Activated T-helper 9 cell treated with anti-CD3 and anti-CD28 coated beads, Interleukin-2, amount 50 U/mL, for 16 hours (primary cell): Measurements from ENCODE around the gene CCNT1.
"Not testable (repeated sequence)": the region's sequence is repeated elsewhere in the genome, so short reads cannot be mapped to it uniquely, and the experiment has no call there.

Experiments used
- DNase-seq: peaks from one replicate; pipeline ENCODE4 v3.0.0-alpha.2; 2020; ENCODE audit warnings: low read depth

The CCNT1 gene

DNA sequence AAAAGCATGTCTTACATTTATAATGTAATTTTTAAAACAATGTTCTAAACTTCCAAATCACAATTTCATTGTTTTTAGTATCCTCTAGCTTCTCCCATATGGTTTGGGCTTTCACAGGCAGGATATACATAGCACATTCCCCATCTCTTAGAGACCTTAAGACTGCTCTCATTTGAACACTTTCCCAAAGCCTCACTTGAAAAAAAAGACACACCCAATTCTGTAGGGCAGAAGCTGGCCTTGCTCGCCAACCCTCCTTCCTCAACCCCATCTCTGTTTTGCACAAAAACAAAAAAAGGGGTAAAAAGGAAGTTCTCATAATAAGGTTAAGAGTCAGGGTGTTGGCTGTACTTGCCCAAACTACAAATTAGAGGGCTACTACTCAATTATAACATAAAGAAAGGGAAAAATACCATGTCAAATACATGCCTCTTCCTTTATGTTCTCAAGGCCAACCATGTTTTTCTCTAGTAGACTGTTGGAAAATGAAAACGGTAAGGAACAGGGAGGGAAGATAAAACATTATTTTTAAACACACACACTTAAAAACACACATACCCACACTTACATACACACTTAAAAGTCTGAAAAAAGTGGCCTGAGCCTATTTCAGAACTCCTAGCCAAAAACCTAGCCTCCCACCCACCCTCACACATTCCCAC lies 24.6 kb downstream of the CCNT1 start:
- no peak for DNase-seq

DNA sequence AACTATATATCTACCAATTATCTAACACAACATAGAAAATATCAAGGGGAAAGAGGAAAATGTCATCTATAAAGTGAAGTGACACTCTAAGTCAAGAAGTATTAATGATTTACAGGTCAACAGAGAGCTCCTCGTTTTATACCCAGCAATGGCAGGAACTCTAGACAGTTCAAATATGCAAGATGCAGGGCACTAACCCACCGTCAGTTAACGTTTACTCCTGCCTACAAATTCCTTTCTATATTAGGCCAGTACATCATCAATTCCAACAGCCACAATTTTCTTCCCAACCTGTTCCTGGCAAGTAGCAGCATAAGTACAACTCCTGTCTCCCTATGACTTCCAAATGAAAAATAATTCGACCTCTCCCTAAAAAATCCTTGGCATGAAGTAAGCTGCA lies 25.5 kb downstream of the CCNT1 start:
- no peak for DNase-seq

DNA sequence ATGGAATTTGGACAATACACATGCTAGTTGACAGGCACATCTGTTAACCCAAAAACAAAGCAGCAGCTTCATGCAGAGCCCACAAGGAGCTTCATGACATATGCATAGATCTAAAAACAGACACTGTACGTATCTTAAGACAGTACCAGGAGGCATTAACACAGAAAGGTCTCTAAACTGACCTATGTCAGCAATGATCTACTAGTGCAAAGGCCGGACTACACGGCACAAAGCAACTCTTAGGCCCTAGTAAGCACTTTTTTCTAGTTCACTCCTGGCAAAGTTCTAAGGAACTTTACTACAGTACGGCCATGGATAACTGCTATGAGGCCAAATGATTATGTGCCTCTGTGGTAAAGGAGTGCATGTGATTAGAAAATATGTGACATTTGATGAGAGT lies 26.1 kb downstream of the CCNT1 start:
- DNase-seq, result no peak

DNA sequence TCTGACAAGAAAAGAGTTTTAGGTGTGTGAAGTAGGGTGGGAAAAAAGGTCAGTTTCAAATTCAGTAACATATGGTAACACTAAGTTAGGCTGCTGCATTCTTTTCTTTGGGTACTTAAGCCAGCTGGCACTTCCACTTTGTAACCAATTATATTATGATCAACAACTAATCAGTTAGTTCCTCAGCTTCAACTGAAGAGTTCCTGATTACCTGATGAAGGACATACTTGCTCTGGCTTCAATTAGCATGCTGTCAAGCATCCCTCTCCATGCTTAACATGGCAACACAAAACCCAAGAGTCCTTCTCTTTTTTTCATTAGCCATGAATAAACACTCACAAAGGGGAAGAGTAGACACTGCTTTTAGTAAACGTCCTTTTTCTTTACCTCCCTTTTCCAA lies 27.7 kb downstream of the CCNT1 start:
- DNase-seq, result no peak

DNA sequence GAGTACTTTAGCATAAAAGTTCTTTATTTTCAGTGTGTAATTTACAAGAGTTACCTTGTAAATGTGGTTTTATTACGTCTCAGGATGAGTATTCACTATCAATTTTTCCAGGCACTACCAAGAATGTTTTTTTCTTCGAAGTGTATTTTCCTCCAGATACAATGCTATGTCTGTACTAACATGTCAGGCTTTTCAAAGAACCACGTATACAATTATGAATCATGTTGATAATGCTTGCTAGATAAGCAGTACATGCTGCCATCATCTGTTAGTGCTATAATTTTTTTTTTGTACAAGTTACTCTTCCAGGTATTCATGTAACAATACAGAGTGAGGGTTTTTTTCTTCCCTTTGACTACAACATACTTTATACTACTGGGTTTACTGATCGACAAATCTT lies 28.9 kb downstream of the CCNT1 start:
- DNase-seq, result no peak

DNA sequence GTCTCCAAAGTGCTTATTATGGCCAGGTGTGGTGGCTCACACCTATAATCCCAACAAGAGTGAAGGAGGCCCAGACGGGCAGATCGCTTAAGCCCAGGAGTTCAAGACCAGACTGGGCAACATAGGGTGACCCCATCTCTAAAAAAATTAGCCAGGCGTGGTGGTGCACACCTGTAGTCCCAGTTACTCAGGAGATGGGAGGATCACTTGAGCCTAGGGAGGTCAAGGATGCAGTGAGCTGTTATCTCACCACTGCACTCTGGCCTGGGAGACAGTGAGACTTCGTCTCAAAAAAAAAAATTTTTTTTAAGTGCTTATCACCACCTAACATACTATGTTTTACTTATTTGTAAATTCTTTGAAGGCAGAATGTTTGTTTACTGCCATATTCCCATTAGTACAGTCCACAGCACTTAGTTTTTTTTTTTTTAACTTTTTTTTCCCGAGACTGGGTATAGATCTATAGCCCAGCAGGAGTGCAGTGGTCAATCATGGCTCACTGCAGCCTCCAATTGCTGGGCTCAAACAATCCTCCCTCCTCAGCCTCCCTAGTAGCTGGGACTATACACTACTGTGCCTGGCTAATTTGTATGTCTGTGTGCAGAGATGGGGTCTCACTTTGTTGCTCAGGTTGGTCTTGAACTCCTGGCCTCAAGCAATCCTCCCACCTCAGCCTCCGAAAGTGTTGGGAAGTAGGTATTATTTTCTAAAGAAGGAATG lies 29.7 kb downstream of the CCNT1 start:
- no peak for DNase-seq

DNA sequence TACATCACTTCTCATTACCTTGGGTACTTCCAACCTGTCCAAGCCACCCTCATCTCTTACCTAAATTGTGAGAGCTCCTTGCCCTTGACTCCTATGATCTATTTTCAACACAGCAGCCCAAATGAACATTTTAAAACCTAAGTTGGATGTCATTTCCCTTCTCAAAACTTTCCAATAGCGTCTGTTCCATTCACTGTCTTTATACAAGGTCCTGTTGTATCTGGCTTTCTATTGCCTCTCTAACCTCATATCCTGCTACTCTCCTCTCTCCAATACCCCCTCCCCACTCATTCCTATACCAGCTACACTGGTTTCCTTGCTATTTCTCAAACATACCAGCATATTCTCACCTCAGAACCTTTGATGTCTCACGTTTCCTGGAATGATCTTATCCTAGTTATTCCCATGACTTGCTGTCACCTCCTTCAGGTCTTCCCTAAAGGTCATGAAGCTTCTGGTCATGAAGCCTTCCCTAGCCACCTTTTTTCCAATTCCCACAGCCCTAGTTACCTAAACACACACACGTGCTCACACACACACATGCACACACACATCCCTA lies 30.4 kb downstream of the CCNT1 start:
- no peak for DNase-seq

DNA sequence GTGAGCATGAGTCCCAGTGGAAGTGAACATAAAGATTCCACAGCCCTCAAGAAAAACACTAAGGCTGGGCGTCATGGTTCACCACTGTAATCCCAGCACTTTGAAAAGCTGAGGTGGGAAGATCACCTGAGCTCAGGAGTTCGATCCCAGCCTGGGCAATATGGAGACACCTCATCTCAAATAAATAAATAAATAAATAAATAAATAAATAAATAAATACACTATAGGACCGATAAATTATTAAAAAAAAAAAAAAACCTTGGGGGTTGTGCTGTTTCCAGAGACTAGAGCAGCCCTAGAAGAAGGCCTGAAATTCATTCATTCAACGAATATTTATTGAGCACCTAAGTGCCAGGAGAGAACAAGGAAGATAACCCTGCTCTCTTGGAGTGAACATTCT lies 33.0 kb downstream of the CCNT1 start:
- DNase-seq, result no peak

DNA sequence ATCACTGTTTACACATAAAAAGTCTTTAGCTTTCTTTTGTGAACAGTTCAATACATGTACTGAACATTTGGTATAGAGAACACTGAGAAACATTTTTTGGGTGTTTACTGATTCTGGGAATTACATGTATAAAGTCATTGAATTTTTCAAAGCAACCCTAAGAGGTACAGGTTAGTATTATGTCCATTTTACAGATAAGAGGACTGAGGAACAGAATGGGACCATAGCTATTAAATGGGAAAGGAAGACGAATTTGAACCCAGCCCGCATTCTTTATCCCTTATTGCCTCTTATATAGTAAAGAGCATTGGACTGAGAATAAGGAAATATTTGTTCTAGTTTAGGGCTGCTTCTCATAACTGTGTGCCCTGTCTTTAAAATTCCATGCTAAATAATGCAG lies 33.6 kb downstream of the CCNT1 start:
- no peak for DNase-seq

DNA sequence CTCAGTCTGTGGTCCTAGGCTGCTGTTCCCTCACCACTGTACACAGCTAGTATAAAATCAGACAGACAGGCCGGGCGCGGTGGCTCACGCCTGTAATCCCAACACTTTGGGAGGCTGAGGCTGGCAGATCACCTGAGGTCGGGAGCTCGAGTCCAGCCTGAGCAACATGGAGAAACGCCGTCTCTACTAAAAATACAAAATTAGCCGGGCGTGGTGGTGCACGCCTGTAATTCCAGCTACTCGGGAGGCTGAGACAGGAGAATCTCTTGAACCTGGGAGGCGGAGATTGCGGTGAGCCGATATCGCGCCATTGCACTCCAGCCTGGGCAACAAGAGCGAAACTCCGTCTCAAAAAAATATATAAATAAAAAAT lies 34.0 kb downstream of the CCNT1 start:
- not testable (repeated sequence) for DNase-seq

DNA sequence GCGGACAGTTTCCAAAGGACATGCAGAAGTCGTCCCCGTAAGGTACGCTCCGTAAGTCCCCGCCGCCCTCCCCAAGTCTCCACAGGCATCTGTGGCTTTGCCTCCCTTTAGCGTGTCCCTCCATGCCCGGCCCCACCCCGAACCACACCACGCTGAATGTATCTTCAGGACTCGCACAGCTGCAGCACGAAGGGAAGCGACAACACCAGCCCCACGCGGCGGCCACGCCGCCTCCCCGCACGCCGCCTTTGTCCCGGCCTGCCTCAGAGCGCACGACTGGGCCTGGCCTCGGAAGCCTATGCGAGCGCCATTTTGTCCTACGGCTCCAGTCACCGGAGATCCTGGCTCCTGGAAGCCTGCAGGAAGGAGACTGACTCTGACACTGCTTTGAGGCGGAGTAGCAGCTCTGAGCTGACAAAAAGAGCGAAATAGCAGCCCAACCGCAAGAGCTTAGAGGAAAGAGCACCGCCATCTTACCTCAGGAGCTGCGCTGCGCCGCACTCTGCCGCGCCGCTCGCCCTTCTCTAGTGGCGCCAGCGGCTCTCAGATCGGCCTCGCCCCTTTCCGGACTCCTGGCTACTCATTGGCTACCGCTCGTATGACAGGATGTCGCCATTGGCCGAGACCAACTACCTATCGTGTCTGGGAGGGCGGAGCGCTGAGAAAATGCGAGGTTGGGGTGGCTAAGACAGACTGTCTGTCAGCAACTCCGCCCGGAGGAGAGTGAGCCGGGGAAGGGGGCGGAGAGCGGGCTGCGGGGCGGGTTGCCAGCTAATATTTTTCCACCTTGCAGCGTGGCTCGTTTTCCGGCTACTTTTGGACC lies 34.6 kb downstream of the CCNT1 start, which contains the start of gene KANSL2:
TSS of gene KANSL2 (minus strand) at position 529 of the 823 bp plus-strand sequence. CDS start 606 bp downstream, outside the sequence.
- peak; percentile 95 for DNase-seq

DNA sequence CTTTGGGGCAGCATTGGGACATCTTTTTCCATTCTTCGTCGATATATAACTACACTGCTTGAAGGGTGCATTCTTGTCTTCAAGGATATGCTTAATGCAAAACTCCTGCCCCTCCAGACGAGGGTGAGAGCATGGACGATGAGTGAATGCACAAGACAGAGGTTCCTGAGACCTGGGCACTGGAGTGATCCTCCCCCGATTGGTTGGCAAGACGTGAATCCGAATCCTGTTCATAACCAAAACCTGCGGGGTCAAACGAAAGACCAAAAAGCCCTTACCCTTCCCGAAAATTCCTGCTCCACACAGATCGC lies 35.2 kb downstream of the CCNT1 start:
- no peak for DNase-seq

DNA sequence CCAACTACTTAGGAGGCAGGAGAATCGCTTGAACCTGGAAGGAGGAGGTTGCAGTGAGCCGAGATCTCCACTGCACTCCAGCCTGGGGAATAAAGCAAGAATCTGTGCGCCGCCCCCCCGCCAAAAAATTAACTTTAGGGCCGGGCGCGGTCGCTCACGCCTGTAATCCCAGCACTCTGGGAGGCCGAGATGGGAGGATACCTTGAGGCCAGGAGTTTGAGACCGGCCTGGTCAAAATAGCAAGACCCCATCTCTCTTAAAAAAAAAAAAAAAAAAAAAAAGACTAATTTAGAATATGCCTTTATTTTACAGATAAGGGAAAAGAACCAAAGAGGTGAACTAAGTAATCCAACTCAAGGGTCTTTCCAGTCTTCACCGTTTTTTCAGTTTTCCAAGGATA lies 35.6 kb downstream of the CCNT1 start:
- no peak for DNase-seq

DNA sequence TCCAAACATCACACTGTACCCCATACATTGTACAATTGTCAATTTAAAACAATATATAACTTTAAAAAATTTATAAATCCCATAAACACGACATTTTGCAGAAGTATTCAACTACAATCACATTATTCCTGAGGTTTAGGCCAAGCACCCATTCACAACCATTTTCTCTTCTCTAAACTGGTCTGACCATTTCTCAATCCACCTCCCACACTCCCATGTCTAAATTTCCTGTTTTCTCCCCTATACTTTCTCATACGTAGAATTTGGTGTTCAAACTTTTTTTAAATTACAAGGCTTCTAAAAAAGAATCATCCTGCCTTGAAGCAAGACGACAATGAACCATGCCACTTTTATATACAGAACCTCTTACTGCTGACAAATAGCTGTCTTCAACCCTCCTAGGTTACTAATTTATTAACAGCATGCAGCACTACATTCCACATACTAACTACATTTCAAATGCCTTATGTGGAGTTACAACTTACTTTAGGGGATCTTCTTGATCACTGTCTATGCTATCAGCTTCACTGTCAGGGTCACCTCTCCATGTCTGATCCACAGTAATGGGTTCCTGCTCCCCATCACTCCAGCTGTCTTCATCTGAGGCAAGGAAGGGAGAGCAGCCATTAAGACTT lies 37.8 kb downstream of the CCNT1 start:
- no peak for DNase-seq

DNA sequence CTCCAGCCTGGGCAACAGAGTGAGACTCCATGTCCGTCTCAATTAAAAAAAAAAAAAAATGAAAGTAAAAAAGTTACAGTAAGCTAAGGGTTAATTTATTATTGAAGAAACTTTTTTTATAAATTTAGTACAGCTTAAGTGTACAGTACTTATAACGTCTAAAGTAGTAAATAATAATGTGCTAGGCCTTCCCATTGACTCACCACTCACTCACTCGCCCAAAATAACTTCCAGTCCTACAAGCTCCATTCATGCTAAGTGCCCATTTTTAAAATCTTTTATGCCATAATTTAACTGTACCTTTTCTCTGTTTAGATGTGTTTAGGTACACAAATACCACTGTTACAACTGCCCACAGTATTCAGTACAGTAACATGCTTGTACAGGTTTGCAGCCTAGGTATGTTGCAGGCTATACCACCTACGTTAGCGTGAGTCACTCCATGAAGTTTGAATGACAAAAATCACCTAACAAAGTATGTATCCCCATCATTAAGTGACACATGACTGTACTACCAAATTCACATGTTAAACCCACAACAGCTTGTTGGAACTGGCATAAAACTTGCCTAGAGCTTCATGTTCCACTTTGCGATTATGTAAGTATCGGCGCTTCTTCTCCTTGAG lies 45.2 kb downstream of the CCNT1 start:
- DNase-seq, result no peak

DNA sequence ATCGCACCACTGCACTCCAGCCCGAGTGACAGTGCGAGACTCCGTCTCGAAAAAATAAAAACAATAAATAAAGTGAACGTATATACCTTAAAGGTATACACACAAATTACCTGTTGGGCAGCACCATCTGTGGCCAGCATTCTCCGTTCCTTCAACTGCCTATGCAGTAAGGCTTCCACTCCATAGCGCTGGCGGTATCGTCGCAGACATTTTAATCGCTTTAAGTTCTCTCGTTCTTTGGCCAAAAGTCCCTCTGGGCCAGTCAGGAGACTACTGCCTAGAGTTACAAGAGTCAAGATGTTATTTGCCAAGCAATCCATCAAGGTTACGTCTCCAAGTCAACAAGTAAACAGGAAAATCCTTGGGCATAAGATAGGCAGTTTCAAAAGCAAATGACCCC lies 47.5 kb downstream of the CCNT1 start:
- DNase-seq, result no peak

DNA sequence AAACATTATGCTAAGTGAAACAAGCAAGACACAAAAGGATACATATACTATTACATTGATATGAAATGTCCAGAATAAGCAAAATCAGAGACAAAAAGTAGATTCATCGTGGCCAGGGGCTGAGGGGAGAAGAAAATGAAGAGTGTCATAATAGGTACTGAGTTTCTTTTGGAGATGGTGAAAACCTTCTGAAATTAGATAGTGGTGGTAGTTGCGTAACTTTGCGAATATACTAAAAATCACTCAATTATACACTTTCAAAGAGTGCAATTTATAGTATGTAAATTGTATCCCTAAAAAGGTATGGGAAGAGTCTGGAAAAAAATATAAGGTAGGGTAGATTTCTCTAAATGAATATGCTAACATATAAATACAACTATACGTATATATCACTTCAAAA lies 56.6 kb downstream of the CCNT1 start:
- DNase-seq, result no peak

DNA sequence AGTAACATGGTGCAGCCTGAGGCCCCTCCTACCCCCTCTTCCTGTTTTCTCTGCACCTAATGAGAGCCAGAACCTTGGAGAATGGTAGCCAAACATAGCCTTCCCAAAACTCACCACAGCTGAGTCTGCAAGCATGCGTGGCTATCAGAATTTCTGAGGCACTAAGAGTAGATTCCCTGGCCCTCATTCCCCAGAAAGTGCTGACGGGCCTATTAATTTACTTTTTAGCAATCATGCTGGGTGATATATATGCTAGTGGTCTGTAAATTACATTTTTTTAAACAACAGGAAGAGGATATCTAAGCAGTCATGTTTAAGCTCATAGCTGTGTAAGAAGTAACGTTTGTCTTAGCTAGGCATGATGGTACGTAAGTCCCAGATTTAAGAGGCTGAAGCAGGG lies 64.8 kb downstream of the CCNT1 start:
- DNase-seq, result no peak

DNA sequence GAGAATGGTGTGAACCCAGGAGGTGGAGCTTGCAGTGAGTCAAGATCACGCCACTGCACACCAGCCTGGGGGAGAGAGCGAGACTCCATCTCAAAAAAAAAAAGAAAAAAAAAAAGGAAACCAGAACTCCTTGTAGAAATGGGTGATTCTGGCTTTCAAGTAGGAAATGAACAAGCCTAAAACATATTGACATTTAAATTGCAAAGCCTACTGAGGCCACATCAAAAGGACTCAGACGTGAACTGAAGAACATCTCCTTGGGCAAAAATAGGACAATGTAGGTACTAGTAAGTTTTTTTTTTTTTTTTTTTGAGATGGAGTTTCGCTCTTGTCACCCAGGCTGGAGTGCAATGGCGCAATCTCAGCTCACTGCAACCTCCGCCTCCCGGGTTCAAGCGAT lies 71.2 kb downstream of the CCNT1 start:
- not testable (repeated sequence) for DNase-seq

DNA sequence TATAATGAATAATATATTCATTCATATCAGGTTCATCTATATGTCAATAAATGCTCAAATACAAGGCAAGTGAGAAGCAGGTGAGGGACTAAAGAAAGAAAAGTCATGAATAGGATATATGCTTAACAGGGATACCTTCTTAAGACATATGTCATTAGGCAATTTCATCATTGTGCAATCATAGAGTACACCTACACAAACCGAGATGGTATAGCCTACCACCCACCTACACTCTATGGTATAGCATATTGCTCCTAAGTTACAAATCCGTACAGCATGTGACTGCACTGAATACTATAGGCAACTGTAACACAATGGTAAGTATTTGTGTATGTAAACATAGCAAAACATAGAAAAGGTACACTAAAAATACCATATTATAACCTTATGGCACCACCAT lies 73.5 kb downstream of the CCNT1 start:
- DNase-seq, result no peak

DNA sequence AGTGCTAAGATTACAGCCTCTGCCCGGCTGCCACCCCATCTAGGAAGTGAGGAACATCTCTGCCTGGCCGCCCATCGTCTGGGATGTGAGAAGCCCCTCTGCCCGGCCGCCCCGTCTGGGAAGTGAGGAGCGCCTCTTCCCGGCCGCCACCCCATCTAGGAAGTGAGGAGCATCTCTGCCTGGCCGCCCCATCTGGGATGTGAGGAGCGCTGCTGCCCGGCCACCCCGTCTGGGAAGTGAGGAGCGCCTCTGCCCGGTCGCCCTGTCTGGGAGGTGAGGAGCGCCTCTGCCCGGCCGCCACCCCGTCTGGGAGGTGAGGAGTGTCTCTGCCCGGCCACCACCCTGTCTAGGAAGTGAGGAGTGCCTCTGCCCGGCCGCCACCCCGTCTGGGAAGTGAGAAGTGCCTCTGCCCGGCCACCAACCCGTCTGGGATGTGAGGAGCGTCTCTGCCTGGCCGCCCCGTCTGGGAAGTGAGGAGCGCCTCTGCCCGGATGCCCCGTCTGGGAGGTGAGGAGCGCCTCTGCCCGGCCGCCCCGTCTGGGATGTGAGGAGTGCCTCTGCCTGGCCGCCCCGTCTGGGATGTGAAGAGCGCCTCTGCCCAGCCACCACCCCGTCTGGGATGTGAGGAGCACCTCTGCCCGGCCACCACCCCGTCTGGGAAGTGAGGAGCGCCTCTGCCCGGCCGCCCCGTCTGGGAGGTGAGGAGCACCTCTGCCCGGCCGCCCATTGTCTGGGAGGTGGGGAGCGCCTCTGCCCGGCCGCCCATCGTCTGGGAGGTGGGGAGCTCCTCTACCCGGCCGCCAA lies 74.6 kb downstream of the CCNT1 start:
- DNase-seq, result not testable (repeated sequence)
